ENCODE results near the gene HIRA.

The HIRA gene

DNA sequence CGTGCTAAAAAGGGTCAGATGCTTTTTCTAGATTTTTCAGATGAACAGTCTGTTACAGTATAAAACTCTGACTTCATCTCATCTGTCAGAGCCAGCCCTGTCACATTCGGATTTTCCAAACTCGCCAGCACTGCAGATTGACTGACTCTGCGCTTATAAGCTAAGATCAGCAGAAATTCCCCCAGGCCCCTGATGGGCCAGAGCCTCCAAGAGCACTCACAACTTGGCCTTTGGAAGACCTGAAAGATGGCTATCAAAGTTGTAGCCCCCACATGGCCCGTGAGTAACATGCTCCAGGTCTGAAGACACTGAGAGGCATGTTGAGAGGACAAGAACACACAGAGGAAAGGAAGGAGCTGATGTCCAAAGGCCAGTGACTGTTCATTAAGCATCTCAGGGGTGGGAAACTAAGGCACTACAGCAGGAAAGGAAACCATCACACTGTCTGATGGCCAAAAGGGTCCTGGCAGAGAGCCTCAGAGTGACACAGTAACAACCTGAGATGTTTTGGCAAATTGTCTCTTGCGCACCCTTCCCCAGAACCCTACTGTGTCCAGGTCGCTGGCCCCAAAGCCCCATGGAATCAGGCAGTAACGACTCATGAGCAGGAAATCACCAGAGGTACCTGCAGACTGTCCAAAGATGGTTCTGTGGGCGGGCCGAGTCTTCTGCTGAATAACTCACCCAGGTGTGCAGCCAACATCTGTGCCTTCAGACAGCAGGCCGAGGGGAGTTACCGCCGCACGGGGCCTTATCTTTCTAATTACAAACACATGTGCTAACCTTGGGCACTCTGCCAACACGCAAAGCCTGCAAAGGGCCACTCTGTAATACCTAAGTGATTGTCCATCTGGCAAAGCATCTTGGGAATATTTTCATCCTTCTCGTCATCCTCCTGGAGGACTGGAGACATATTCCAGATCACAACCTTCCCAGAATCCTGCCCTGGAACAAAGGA lies 23.6 kb downstream of the HIRA start:
- no peak for DNase-seq (ENCODE audit: low spot score)

GRCh38 chr22:19406846-19407245 lies 24.7 kb downstream of the HIRA start:
- no peak for DNase-seq (ENCODE audit: low spot score)

DNA sequence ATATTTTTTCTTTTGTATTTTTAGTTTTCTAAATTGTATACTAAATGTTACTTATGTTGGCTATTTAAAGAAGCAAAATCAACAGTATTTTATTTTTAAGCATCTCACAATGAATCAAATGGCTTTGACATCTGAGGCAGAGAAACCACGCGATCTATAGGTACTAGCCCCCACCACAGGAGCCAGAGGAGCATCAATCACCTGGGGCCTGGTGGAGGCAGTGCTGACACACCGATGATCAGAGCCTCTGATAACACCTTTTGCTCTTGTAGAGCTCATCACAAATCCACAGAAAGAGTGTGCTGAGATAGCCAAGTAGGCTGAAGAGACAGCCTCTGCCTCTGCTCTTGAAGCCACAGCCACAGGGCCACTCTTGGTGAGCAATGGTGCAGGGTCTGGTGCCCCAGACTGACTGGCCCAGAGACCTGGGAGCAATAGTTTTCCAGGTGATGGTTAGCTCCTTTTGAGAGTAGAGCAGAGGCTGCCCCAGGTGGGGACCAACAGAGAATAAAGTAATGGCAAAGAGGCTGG lies 25.2 kb downstream of the HIRA start:
- DNase-seq (ENCODE audit: low spot score), result no peak

DNA sequence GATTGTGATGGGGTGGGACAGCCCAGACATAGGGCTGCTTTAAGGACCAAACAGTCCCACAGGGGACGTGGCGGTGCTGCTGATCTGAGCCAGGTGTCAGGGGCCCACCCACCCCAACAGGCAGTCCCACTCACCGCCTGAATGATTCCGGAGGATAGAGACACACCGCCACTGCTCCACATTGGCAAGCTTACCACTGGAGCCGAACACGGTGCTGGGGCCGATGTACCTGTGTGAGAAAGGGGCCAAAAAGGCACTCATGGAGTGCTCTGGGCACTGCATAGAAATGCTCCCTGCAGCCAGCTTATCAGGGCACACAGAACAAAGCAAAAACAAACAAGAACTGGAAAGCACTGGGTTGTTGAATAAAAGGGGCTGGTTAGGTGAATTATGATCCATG lies 25.9 kb downstream of the HIRA start:
- DNase-seq (ENCODE audit: low spot score), result no peak

GRCh38 chr22:19405133-19405532 lies 26.4 kb downstream of the HIRA start:
- DNase-seq (ENCODE audit: low spot score), result no peak

DNA sequence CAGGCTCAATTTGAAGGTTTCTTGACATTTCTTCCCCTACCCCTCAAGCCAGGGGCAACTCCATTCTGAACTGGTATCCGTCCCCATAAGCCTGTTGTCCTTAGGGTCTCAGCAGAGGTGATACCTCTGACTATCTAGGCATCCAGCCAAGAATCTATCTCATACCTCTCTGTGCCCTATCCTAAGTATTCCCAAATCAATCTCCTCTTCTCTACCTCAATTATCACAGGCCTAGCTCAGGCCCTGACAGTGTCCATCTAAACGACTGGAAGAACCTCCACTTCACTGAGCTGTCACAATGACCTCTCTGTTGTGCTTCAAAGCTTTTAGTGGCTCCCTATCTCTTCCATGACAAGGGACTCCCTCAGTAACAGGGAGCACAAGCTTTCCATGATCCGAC lies 26.9 kb downstream of the HIRA start:
- no peak for DNase-seq (ENCODE audit: low spot score)

- DNase-seq (ENCODE audit: low spot score), result no peak
Measured at GRCh38 chr22:19402642-19403191, 28.8 kb downstream of the HIRA start.

GRCh38 chr22:19401483-19401882 lies 30.1 kb downstream of the HIRA start:
- no peak for DNase-seq (ENCODE audit: low spot score)

GRCh38 chr22:19400881-19401280 lies 30.7 kb downstream of the HIRA start:
- no peak for DNase-seq (ENCODE audit: low spot score)

- no peak for DNase-seq (ENCODE audit: low spot score)
Measured at GRCh38 chr22:19398652-19399051, 32.9 kb downstream of the HIRA start.

- no peak for DNase-seq (ENCODE audit: low spot score)
Measured at GRCh38 chr22:19398206-19398605, 33.3 kb downstream of the HIRA start.

GRCh38 chr22:19397734-19398104 lies 33.8 kb downstream of the HIRA start:
- DNase-seq (ENCODE audit: low spot score), result no peak

- no peak for DNase-seq (ENCODE audit: low spot score)
Measured at GRCh38 chr22:19396934-19397733, 34.4 kb downstream of the HIRA start.

DNA sequence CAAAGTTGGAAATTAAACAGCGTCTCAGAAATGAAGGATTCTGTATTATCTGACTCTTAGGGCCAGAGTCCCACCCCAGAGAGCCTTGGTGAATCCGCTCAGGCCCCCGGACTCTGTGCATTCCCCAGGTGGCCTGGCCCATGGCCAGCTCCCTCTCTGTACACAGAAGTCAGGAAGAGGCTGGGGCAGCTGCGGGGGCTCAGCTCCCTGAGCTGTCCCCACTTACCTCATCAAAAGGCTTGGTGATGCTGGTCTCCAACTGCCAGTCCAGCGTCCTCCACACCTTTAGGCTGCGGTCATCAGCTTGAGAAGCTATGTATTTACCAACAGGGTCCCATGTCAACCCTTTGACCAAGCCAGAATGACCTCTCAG lies 35.0 kb downstream of the HIRA start:
- no peak for DNase-seq (ENCODE audit: low spot score)

DNA sequence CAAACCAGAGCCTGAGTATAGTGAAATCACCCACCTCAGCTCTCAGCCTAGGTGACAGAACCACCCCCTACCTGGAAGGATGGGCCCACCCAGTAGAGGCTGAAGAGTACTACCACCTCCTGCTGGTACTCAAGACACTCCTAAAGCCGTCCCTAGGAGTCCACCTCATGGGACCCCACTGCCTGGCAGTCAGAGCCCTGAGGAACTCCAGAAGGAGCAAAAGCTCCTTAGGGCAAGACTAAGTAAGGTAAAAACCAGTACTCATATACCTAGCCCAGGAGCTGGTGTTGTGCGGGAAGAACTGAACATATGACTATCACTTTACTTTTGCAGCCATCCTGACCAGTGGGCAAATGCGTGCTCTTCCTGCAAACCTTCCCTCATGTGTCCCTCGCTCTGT lies 36.3 kb downstream of the HIRA start:
- DNase-seq (ENCODE audit: low spot score), result no peak

DNA sequence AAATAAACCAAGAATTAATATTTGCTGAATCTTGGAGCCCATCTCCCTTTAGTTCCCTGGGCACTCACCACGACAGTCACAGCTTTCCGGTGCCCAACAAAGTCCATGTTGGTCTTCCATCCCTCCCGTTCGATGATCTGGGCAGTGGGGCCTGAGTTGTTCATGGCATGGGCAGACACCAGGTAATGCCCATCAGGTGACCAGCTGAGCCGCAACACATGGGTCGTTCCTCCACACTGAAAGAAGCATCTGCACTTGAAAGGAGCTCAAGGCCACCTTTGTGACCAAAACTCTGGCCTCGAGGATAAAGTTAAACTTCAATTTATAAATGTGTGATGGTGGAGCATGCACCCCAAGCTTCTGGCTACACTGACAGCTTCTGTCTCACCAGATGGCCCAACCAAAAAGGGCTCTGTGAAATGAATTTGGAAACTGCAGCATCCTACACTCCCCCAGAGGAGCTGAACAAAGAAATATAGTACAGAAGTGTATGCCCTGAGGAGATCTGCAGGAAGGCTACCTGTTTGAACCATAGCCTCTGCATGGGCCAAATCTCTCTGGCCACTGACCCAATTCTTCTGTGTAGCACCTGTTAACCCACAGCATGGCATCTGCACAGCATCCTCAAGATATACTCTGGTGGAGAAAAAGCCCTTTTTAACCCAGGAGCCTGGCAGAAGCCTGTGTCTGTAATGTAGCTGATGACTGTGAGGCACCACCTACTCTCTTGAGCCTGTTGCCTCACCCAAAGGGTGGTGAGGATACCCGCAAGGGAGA lies 37.1 kb downstream of the HIRA start:
- no peak for DNase-seq (ENCODE audit: low spot score)

DNA sequence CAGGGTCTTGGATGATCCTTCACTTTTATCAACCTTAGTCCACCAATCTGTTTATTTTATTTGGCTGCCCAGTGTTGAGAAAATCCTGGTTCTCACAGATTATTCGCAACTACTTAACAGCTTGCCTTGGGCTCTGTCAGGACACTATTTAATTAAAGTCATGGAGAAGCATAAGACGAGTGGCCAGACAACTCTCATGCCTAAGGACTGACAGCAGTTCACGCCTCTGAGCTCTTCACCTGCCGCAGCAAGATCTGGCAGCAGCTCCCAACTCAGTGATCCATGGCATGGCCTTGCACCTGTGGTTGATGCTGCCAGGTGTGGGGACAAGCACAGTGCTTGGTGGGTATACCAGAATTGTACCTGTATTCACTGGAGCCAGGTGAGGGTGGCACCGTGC lies 37.8 kb downstream of the HIRA start:
- no peak for DNase-seq (ENCODE audit: low spot score)

DNA sequence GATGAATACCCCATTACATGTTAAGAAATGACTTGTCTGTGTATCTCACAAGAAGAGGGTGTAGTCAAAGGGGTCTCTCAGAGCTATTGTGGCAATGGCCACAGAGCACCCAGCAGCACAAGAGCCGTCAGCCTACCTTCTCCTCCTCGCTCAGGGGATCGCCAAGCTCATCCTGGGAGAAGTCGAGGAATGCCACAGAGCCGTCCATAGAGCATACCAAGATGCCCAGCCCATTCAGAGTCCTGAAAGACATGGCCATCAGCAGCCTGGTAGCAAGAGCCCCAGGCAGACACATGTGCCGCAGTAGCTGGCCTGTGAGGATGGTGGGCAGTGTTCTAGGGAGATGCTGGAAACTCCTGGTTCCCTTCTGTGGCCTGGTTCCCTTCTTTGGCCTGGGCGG lies 44.0 kb downstream of the HIRA start:
- no peak for DNase-seq (ENCODE audit: low spot score)

- no peak for DNase-seq (ENCODE audit: low spot score)
Measured at GRCh38 chr22:19387038-19387437, 44.5 kb downstream of the HIRA start.

- no peak for DNase-seq (ENCODE audit: low spot score)
Measured at GRCh38 chr22:19386248-19386647, 45.3 kb downstream of the HIRA start.

DNA sequence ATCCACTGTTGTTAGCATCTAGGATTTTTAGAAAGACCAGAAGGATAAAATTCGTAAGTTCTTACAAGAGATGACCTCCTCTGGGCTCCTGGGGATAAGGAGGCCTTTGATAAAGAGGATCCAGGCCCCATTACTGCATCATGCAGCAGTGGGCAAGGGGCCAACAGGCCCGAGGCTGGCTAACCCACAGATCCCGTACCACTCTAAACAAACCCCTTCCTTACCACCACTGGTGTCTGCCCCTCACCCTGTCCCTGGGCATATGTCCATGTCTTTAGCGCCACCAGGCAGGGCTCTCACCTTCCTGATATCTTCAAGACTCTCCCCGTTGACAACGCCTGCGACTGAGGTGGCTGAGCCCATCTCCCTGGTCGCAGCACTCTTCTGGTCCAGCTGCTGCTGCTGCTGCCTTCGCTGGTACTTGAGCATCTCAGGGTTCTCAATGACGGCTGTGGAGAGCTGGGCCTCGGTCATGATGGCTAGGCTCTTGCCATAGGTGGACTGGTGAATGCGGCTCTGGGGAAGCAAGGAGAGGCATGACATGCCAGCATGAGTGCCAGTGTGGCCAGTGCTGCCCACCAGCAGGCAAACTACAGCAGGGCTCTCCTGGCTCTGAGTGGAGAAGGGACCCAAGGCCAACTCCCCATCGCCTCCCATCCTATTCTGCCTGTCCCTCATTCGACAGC lies 46.2 kb downstream of the HIRA start:
- DNase-seq (ENCODE audit: low spot score), result no peak

Data from globus pallidus (tissue), 1 donor.